Lower lobe of right lung (tissue), 2 donors: ENCODE data around the gene KLHDC7A. TPM values are rescaled to one million over a fixed set of nuclear protein-coding genes. Genes with fewer than 3 reads are reported as not detected.

Experiments used
- ATAC-seq, 2 donors: fragments of 200-7000 bp; cut with Tn5 transposase; one replicate each; pipeline ENCODE4 v1.9.1; 2020 to 2022; ENCODE audit warnings: mild to moderate bottlenecking in 2 of 2, moderate library complexity in 2 of 2
- DNase-seq: peaks from one replicate; pipeline ENCODE4 v3.0.0-alpha.2; 2020
- H3K27ac ChIP-seq: fragments of 200-600 bp; one replicate; pipeline ENCODE4 v1.8.0; 2022
- H3K27me3 ChIP-seq: fragments of 200-600 bp; one replicate; pipeline ENCODE4 v1.8.0; 2022; ENCODE audit warnings: low read depth
- H3K36me3 ChIP-seq: fragments of 200-600 bp; one replicate; pipeline ENCODE4 v1.8.0; 2022; ENCODE audit warnings: mild to moderate bottlenecking
- H3K4me1 ChIP-seq: fragments of 200-600 bp; one replicate; pipeline ENCODE4 v1.8.0; 2022
- H3K4me3 ChIP-seq: fragments of 200-600 bp; one replicate; pipeline ENCODE4 v1.8.0; 2022; ENCODE audit warnings: mild to moderate bottlenecking
- H3K9me3 ChIP-seq: fragments of 200-600 bp; one replicate; pipeline ENCODE4 v1.8.0; 2022
- intact Hi-C: fragments of 100-400 bp; cut with DNase I; formaldehyde crosslinking; loops from one replicate; pipeline ENCODE4 v1.11.0; 2022
- total RNA-seq: library from RNA; stranded (reverse); fragmentation: NEBNext Ultra II Directional; extraction: Animal tissue kit (Norgen Biotek cat#: 25700); gene quantifications from one replicate; pipeline ENCODE4 v1.2.1, GENCODE V29; 2021
- TF ChIP-seq, protein P1 (sequence below): fragments of 200-600 bp; IDR thresholded peaks from one replicate; pipeline ENCODE4 v1.8.0; 2022; ENCODE audit warnings: antibody characterized with exemption, mild to moderate bottlenecking
- donor health status: DM: no; HTN: yes; CAD: no; lungs with severe emphysema.

KLHDC7A gene
- total RNA-seq, 1 donor from 2014 or later = 1.1 TPM

- intact Hi-C loops = no loop called here
- Histone ChIP-seq H3K4me1 (no peaks in the 10 kb centered on the region), H3K27me3 (peaks cover 11% of the 10 kb centered on the region), H3K9me3 (no peaks in the 10 kb centered on the region), H3K36me3 (no peaks in the 10 kb centered on the region), H3K4me3 (no peak overlapping the region), H3K27ac (no peak overlapping the region)
- ATAC-seq (no peak), DNase-seq (no peak)
- TF ChIP-seq, protein P1, sequence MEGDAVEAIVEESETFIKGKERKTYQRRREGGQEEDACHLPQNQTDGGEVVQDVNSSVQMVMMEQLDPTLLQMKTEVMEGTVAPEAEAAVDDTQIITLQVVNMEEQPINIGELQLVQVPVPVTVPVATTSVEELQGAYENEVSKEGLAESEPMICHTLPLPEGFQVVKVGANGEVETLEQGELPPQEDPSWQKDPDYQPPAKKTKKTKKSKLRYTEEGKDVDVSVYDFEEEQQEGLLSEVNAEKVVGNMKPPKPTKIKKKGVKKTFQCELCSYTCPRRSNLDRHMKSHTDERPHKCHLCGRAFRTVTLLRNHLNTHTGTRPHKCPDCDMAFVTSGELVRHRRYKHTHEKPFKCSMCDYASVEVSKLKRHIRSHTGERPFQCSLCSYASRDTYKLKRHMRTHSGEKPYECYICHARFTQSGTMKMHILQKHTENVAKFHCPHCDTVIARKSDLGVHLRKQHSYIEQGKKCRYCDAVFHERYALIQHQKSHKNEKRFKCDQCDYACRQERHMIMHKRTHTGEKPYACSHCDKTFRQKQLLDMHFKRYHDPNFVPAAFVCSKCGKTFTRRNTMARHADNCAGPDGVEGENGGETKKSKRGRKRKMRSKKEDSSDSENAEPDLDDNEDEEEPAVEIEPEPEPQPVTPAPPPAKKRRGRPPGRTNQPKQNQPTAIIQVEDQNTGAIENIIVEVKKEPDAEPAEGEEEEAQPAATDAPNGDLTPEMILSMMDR = no peak
Measured at GRCh38 chr1:18496056-18496455, 15.3 kb downstream of the KLHDC7A start.

DNA sequence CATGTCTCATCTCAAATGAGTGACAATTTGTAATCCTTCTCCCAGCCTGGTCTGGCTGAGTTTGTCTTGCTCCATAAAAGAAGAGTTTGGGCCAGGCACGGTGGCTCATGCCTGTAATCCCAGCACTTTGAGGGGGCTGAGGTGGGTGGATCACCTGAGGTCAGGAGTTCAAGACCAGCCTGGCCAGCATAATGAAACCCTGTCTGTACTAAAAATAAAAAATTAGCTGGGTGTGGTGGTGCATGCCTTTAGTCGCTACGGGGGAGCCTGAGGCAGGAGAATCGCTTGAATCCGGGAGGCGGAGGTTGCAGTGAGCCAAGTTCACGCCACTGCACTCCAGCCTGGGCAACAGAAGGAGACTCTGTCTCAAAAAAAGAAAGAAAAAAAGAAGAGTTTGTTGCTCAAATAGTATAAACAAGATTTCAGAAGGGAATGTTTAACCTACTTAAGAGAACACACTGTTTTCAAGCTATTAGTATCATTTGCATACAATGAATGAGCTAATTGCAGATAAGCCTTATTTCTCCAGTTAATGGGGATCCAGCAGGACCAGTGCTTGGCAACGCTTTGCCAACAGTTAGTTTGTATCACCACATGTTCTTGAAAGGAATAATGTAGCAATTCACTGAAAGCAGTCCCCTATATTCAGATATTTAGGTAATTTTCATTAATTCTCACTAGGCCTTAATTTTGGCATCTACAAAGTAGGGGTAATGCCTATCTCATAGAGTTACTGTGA is 15.9 kb downstream of the KLHDC7A start:
- no peak for ATAC-seq

GRCh38 chr1:18501833-18502232 is 21.1 kb downstream of the KLHDC7A start:
- Histone ChIP-seq H3K27ac (no peak overlapping the region), H3K4me1 (no peaks in the 10 kb centered on the region), H3K9me3 (no peaks in the 10 kb centered on the region), H3K36me3 (no peaks in the 10 kb centered on the region), H3K4me3 (no peak overlapping the region), H3K27me3 (peaks cover 11% of the 10 kb centered on the region)
- TF ChIP-seq, protein P1 = no peak
- intact Hi-C loops = no loop called here
- ATAC-seq (no peak), DNase-seq (no peak)

More for the DNA sequence above, 15.9 kb downstream of the KLHDC7A start:
- H3K27ac ChIP-seq = no peak overlapping the region
- H3K4me1 ChIP-seq = no peaks in the 10 kb centered on the region
- H3K4me3 ChIP-seq = no peak overlapping the region
- no peak for DNase-seq
- no peaks in the 10 kb centered on the region for H3K9me3 ChIP-seq
- no peaks in the 10 kb centered on the region for H3K36me3 ChIP-seq
- TF ChIP-seq, protein P1 = no peak
- peaks cover 11% of the 10 kb centered on the region for H3K27me3 ChIP-seq
- intact Hi-C loops = no loop called here

- Histone ChIP-seq H3K4me3 (no peak overlapping the region), H3K27ac (no peak overlapping the region), H3K9me3 (peaks cover 4% of the 10 kb centered on the region), H3K27me3 (peaks cover 4% of the 10 kb centered on the region), H3K4me1 (no peaks in the 10 kb centered on the region), H3K36me3 (no peaks in the 10 kb centered on the region)
- TF ChIP-seq, protein P1 = no peak
- ATAC-seq (no peak), DNase-seq (no peak)
- intact Hi-C loops = no loop called here
Measured at GRCh38 chr1:18504609-18505008, 23.9 kb downstream of the KLHDC7A start.

GRCh38 chr1:18505666-18506065 is 24.9 kb downstream of the KLHDC7A start:
- intact Hi-C loops = no loop called here
- Histone ChIP-seq H3K27me3 (no peaks in the 10 kb centered on the region), H3K9me3 (peaks cover 4% of the 10 kb centered on the region), H3K27ac (no peak overlapping the region), H3K4me3 (no peak overlapping the region), H3K4me1 (no peaks in the 10 kb centered on the region), H3K36me3 (no peaks in the 10 kb centered on the region)
- no peak for ATAC-seq
- no peak for DNase-seq
- TF ChIP-seq, protein P1 = no peak
